Measurements from ENCODE around the gene ENOX1.

Gene ENOX1

DNA sequence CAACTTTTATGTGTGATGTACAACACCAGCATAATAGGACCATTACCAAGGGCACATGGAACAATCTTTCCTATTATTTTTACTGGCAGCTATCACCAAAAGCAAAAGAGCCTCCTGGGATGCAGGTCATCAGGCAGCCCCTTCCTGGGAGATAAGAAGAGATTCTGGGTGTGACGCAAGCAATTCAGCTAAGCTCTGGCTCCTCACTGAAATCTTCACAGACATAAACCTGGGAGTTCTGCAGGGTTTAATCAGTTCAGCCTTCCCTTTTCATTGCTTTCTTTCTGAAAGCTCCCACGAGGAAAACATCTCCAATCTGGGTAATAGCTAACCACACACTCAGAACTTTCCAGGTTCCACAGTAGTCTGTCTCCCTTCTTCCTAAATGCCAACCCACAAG, 341.1 kb downstream of the ENOX1 start:
- TF ChIP-seq, protein P1, sequence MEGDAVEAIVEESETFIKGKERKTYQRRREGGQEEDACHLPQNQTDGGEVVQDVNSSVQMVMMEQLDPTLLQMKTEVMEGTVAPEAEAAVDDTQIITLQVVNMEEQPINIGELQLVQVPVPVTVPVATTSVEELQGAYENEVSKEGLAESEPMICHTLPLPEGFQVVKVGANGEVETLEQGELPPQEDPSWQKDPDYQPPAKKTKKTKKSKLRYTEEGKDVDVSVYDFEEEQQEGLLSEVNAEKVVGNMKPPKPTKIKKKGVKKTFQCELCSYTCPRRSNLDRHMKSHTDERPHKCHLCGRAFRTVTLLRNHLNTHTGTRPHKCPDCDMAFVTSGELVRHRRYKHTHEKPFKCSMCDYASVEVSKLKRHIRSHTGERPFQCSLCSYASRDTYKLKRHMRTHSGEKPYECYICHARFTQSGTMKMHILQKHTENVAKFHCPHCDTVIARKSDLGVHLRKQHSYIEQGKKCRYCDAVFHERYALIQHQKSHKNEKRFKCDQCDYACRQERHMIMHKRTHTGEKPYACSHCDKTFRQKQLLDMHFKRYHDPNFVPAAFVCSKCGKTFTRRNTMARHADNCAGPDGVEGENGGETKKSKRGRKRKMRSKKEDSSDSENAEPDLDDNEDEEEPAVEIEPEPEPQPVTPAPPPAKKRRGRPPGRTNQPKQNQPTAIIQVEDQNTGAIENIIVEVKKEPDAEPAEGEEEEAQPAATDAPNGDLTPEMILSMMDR (IDR thresholded peaks at IDR 0.05; ENCODE audit: unreplicated experiment in 3 of 3): no peak
- H3K4me1 Mint-ChIP-seq: peaks cover 27% of the 10 kb centered on the region
- H3K4me3 Mint-ChIP-seq: no peak overlapping the region
- H3K27me3 Mint-ChIP-seq (ENCODE audit: low read depth): no peaks in the 10 kb centered on the region
- H3K27ac Mint-ChIP-seq: no peak overlapping the region
- no peaks in the 10 kb centered on the region for H3K9me3 Mint-ChIP-seq
- H3K36me3 Mint-ChIP-seq (ENCODE audit: low read depth): no peaks in the 10 kb centered on the region

DNA sequence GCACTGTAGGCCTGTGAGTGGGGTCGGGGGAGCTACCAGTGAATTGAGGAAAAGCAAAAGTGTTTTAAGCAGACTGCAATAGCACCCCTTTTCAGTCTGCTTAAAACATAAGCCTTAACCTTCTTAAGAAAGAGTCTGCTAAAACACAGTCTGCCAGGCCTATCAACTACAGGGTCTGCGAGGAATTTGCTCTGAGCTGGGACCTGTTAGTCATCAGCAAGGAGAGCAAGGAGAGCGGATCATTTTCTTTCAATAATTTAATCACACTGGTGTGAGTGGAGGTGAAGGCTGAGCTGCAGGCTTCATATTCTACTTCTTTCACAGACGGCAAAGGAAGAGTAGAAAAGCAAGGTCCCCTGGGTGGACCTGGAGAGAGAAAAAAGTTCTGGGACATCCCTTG, 342.7 kb downstream of the ENOX1 start:
- Mint-ChIP-seq H3K4me3 (no peak overlapping the region), H3K4me1 (peaks cover 24% of the 10 kb centered on the region), H3K27me3 (ENCODE audit: low read depth) (no peaks in the 10 kb centered on the region), H3K27ac (peak overlapping the region in 1 of 3 experiments; percentile 30), H3K9me3 (no peaks in the 10 kb centered on the region), H3K36me3 (ENCODE audit: low read depth) (no peaks in the 10 kb centered on the region)
- TF ChIP-seq, protein P1 (IDR thresholded peaks at IDR 0.05; ENCODE audit: unreplicated experiment in 3 of 3): no peak

DNA sequence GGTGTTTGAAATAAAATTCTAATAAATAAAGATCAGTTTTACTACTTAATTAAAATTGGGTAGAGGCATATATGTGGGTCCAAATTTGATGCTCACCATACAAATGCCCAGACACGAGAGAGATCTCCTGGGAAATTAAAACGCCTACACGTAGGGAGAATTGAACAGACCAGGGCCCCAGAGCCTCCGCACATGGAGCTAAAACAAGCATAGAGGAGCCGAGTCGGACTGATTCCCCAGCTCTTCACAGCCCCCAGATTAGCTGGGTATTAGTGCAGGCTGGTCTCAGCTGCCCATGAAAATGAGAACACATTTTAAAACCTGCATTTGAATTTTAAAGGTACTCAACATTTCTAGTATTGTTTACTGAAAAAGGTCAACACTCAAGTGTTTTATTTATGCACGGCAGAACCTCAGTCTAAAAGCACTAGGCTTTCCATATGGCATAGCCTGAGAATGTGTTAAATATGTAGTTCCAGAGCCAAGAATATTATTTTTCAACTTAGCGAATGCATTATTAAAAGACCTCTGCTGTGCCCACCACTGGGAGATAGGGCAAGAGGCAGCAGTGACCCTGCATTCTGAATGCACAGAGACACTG, 344.8 kb downstream of the ENOX1 start:
- Mint-ChIP-seq H3K36me3 (ENCODE audit: low read depth) (no peaks in the 10 kb centered on the region), H3K4me3 (no peak overlapping the region), H3K27me3 (ENCODE audit: low read depth) (no peaks in the 10 kb centered on the region), H3K27ac (no peak overlapping the region), H3K4me1 (peaks cover 17% of the 10 kb centered on the region), H3K9me3 (no peaks in the 10 kb centered on the region)
- TF ChIP-seq, protein P1 (IDR thresholded peaks at IDR 0.05; ENCODE audit: unreplicated experiment in 3 of 3): no peak

DNA sequence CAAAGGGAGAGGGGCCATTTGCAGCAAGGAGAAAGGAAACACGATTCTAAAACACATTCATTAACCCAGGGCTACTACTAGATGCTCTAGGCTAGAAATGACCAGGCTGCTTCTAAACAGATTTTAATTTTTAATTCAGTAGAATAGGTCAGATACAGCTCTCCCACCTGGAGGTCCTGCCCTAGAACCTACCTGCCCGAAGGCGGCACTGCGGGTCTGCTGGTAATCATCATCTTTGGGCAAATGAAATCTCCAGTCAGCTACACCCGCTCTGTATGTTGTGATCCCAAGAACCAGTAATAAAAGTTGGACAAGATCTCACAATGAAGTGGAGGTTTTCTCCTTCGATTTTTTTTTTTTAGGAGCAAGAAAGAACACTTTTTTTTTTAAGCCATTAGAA, 345.3 kb downstream of the ENOX1 start:
- TF ChIP-seq, protein P1 (IDR thresholded peaks at IDR 0.05; ENCODE audit: unreplicated experiment in 3 of 3): no peak
- H3K4me1 Mint-ChIP-seq: peaks cover 17% of the 10 kb centered on the region
- no peaks in the 10 kb centered on the region for H3K27me3 Mint-ChIP-seq (ENCODE audit: low read depth)
- H3K9me3 Mint-ChIP-seq: no peaks in the 10 kb centered on the region
- H3K27ac Mint-ChIP-seq: no peak overlapping the region
- no peak overlapping the region for H3K4me3 Mint-ChIP-seq
- H3K36me3 Mint-ChIP-seq (ENCODE audit: low read depth): no peaks in the 10 kb centered on the region

DNA sequence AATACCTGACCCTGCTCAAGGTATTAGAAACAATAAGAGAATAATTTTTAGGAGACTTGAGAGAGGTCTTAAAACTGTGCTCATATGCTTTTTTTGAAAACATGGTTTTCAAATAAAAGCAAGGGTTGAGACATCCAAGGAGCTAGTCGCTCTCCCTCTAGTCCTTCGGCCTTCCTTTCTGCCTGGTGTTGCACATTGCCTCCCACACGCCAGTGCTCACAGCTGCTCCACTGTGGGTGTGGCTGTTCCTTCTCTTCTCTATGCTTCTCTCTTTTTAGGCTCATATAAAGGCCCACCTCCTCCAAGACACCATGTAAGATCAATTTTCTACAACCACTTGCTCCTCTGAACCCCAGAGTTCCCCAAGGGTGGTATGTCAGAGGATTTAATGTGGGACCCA, 352.6 kb downstream of the ENOX1 start:
- Mint-ChIP-seq H3K9me3 (no peaks in the 10 kb centered on the region), H3K36me3 (ENCODE audit: low read depth) (no peaks in the 10 kb centered on the region), H3K27me3 (ENCODE audit: low read depth) (peaks cover 4% of the 10 kb centered on the region), H3K4me3 (no peak overlapping the region), H3K4me1 (peaks cover 12% of the 10 kb centered on the region), H3K27ac (no peak overlapping the region)
- TF ChIP-seq, protein P1 (IDR thresholded peaks at IDR 0.05; ENCODE audit: unreplicated experiment in 3 of 3): no peak

DNA sequence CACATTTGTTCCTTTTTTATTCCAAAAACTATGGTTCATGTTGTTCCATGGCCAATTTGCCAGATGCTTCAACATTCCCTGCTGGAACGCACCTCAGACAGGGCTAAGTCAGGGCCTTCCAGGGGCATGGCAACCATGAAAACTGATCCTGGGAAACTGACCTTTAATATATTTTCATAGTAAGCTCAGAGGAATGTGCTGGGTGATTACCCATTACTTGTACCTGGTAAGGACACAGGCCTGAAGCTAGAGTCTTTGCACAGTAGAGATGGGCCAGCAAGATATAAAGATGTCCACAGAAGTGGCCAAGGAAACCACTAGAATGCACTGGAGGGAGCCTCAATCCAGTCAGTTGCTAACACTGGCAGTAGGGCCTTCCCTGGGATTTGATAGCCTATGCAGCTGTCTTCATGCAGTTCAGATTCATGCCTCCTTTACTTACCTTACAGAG, 353.1 kb downstream of the ENOX1 start:
- H3K4me3 Mint-ChIP-seq: no peak overlapping the region
- H3K36me3 Mint-ChIP-seq (ENCODE audit: low read depth): no peaks in the 10 kb centered on the region
- no peak overlapping the region for H3K27ac Mint-ChIP-seq
- TF ChIP-seq, protein P1 (IDR thresholded peaks at IDR 0.05; ENCODE audit: unreplicated experiment in 3 of 3): no peak
- H3K27me3 Mint-ChIP-seq (ENCODE audit: low read depth): peaks cover 4% of the 10 kb centered on the region
- H3K9me3 Mint-ChIP-seq: no peaks in the 10 kb centered on the region
- H3K4me1 Mint-ChIP-seq: peaks cover 12% of the 10 kb centered on the region
